ENCODE measurements around the gene TTLL7.

- TF ChIP-seq EZH2 (IDR thresholded peaks at IDR 0.05; ENCODE audit: borderline replicate concordance, insufficient read depth, low read depth, low read length, poor library complexity, severe bottlenecking) (no peak), CTCF (IDR thresholded peaks at IDR 0.05) (no peak)
Observed at GRCh38 chr1:83998498-83999315, at the start of gene TTLL7.

Data from B cell (primary cell).